ENCODE results near the gene VAPA. TPM values are rescaled to one million over a fixed set of nuclear protein-coding genes. Genes with fewer than 3 reads are reported as not detected.

The VAPA gene
- total and polyA plus RNA-seq, 9 of the 15 experiments (the other 6 are each of a cell fraction or from before 2014, with no cell fraction given) = 219 to 902 (median 526) TPM

DNA sequence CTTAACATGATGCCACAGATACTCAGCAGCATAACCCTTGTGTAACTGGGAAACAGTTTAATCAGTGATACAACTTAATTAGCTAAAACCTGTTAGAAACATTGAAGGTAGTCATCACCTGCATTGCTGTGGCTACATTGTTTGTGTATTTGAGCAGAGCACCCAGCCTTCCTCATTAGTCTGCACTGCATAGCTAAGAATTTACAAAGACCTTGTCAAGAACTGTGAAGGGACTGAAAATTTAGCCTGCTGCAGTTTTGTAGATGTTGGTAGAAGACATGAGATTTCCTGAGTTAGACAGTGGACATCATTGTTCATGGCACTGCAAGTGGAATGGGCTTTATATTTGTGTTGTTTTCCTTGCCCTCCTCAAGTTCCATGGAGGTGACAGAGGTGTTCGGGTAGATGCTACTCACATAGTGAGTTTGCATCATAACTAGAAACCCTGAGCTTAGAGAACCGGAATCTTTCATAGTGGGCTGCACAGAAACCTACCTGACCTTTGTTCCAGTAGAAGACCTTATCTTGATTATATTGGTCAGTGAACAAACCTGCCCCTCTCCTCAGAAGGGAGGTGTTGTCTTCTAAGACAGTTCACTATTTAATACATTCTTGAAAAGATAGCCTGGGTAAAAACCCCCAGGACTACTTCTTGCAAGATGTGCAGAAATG is 12.5 kb downstream of the VAPA start (continued):
- TF ChIP-seq, protein P1, sequence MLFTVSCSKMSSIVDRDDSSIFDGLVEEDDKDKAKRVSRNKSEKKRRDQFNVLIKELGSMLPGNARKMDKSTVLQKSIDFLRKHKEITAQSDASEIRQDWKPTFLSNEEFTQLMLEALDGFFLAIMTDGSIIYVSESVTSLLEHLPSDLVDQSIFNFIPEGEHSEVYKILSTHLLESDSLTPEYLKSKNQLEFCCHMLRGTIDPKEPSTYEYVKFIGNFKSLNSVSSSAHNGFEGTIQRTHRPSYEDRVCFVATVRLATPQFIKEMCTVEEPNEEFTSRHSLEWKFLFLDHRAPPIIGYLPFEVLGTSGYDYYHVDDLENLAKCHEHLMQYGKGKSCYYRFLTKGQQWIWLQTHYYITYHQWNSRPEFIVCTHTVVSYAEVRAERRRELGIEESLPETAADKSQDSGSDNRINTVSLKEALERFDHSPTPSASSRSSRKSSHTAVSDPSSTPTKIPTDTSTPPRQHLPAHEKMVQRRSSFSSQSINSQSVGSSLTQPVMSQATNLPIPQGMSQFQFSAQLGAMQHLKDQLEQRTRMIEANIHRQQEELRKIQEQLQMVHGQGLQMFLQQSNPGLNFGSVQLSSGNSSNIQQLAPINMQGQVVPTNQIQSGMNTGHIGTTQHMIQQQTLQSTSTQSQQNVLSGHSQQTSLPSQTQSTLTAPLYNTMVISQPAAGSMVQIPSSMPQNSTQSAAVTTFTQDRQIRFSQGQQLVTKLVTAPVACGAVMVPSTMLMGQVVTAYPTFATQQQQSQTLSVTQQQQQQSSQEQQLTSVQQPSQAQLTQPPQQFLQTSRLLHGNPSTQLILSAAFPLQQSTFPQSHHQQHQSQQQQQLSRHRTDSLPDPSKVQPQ (CRISPR knock-in tag; IDR thresholded peaks at IDR 0.05; ENCODE audit: borderline replicate concordance) = no peak
- TF ChIP-seq ZNF316 (IDR thresholded peaks at IDR 0.05) = 0 out of 2 replicates have a peak, but pooled peaks have one; percentile 5
- no peak for TF ChIP-seq NCOR1 (IDR thresholded peaks at IDR 0.05)
- TF ChIP-seq, protein P2, sequence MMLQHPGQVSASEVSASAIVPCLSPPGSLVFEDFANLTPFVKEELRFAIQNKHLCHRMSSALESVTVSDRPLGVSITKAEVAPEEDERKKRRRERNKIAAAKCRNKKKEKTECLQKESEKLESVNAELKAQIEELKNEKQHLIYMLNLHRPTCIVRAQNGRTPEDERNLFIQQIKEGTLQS (IDR thresholded peaks at IDR 0.05) = 0 out of 2 replicates have a peak, but pooled peaks have one; percentile 17
- TF ChIP-seq, protein P2 (CRISPR knock-in tag; conservative IDR thresholded peaks at IDR 0.05) = no peak
- TF ChIP-seq, protein P3, sequence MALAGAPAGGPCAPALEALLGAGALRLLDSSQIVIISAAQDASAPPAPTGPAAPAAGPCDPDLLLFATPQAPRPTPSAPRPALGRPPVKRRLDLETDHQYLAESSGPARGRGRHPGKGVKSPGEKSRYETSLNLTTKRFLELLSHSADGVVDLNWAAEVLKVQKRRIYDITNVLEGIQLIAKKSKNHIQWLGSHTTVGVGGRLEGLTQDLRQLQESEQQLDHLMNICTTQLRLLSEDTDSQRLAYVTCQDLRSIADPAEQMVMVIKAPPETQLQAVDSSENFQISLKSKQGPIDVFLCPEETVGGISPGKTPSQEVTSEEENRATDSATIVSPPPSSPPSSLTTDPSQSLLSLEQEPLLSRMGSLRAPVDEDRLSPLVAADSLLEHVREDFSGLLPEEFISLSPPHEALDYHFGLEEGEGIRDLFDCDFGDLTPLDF (CRISPR knock-in tag; IDR thresholded peaks at IDR 0.05) = no peak
- TF ChIP-seq ZFP36 (IDR thresholded peaks at IDR 0.05; ENCODE audit: low read depth, low read length, partially characterized antibody) = no peak
- TF ChIP-seq ZNF239 (CRISPR knock-in tag; IDR thresholded peaks at IDR 0.05) = no peak
- TF ChIP-seq, protein P4, sequence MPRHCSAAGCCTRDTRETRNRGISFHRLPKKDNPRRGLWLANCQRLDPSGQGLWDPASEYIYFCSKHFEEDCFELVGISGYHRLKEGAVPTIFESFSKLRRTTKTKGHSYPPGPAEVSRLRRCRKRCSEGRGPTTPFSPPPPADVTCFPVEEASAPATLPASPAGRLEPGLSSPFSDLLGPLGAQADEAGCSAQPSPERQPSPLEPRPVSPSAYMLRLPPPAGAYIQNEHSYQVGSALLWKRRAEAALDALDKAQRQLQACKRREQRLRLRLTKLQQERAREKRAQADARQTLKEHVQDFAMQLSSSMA (CRISPR knock-in tag; IDR thresholded peaks at IDR 0.05) = no peak
- TF ChIP-seq THRAP3 (IDR thresholded peaks at IDR 0.05; ENCODE audit: borderline replicate concordance) = no peak
- no peak for TF ChIP-seq NCOA2 (IDR thresholded peaks at IDR 0.05; ENCODE audit: partially characterized antibody in 2 of 2)
- TF ChIP-seq, protein P5, sequence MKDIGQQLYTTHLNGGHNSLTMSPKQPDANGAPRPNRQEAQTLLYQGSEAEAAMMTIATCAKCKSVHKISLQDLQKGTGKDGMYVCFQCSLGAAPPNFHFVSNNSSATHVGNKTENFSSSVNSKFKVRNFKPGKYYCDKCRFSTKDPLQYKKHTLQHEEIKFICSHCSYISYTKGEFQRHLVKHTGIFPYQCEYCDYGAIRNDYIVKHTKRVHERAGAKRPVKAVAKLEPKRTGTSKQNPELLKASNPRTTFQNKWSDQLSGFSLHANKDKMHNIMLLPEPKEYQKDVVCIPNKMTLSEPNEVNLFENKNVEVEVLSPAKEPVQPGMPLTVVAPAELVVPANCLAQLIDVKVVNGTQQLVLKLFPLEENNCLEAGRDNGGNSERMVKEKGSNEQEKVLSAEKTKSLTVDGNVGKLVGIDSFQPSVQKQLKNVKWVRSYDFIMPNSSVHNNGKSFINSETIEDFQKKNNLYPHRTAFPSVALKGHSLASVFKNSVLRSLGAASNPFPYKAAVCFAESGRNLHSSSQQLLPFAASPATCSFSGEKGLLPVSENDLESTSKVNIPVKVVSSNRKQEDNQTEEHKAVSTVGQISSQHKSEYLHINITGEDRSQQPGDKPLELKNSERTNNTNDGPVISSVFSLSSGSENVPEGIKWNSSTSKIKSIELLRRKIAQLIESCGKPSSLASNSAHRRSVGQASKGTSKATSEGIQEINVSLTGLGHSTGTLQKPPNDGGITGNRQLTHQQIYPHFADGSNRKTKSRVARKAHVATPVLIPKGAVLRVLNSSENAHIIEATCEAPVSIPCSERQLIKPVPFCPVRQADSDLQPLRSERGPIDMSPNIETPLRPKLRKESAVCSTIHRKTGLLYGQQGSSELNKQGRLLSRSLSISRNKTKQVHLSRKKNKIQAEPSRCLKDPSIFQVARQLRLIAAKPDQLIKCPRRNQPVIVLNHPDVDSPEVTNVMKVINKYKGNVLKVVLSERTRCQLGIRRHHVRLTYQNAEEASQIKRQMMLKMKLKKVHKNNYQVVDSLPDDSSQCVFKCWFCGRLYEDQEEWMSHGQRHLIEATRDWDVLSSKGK (CRISPR knock-in tag; IDR thresholded peaks at IDR 0.05) = no peak
- no peak for TF ChIP-seq ETS2 (tag; IDR thresholded peaks at IDR 0.05; ENCODE audit: borderline replicate concordance, poor library complexity, severe bottlenecking)
- TF ChIP-seq ZNF146 (CRISPR knock-in tag; IDR thresholded peaks at IDR 0.05; ENCODE audit: unreplicated experiment) = no peak
- TF ChIP-seq, protein P6, sequence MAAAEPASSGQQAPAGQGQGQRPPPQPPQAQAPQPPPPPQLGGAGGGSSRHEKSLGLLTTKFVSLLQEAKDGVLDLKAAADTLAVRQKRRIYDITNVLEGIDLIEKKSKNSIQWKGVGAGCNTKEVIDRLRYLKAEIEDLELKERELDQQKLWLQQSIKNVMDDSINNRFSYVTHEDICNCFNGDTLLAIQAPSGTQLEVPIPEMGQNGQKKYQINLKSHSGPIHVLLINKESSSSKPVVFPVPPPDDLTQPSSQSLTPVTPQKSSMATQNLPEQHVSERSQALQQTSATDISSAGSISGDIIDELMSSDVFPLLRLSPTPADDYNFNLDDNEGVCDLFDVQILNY (CRISPR knock-in tag; IDR thresholded peaks at IDR 0.05) = no peak
